ENCODE measurements around the gene CRLF1.
"Not testable (repeated sequence)": the region's sequence is repeated elsewhere in the genome, so short reads cannot be mapped to it uniquely, and the experiment has no call there.

CRLF1 gene

DNA sequence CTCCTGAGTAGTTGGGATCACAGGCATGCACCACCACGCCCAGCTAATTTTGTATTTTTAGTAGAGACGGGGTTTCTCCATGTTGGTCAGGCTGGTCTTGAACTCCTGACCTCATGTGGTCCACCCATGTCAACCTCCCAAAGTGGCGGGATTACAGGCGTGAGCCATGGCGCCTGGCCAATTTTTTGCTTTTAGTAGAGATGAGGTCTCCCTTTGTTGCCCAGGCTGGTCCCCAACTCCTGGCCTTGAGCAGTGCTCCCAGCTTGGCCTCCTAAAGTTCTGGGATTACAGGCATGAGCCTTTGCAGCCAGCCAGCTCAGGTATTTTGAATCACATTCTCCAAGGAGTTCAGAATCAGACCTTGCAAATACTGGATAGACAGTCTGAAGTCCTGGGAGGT lies 13.9 kb downstream of the CRLF1 start:
- not testable (repeated sequence) for DNase-seq (ENCODE audit: low spot score)

GRCh38 chr19:18591735-18592385 lies 14.7 kb downstream of the CRLF1 start:
- DNase-seq (ENCODE audit: low spot score): peak; percentile 62

DNA sequence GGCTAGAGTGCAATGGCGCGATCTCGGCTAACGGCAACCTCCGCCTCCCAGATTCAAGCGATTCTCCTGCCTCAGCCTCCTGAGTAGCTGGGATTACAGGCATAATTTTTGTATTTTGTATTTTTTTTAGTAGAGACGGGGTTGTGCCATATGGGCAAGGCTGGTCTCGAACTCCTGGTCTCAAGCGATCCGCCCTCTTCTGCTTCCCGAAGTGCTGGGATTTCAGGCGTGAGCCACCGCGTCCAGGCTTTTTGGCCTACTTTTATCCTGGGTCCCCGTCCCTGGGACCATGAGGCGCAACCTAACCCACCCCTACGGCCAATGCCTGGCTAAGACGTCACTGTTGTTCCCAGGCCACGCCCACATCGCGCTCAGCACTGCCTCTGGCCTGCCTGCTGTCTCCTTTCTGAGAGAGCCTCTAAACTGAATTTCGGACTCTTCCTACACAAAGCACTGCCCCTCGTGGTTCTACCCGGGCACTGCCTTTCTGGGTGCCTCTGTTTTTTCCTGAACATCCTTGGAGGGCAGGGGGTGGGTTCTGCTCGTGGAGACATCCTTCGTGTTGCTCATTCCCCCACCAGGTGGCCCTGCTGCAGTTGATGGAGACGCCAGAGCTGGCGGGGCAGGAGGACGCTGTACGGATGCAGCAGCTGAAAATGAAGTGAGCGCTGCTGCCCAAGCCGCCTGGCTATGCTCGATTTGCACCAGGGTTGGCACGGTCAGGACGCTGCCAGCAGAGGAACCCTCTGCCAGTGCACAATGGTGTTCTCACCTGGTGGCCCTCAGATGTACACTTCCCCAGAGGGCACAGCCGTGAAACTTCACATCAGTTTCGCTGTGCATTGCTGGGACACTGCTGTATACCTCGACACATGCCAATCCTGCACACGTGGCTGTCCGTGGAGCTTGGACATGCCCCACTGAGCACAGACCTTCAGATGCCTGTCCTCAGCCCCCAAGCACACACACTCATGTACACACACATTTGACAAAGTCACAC lies 16.0 kb downstream of the CRLF1 start:
- DNase-seq (ENCODE audit: low spot score): no peak

GRCh38 chr19:18589380-18590272 lies 17.0 kb downstream of the CRLF1 start:
- peak; percentile 78 for DNase-seq (ENCODE audit: low spot score)

GRCh38 chr19:18588611-18589379 lies 17.8 kb downstream of the CRLF1 start, which contains the start of gene REX1BD:
Gene REX1BD, plus strand, starts transcription at chr19:18588798. Its CDS starts 4 bp downstream, at chr19:18588802.
- DNase-seq (ENCODE audit: low spot score): peak; percentile 93

GRCh38 chr19:18587962-18588610 lies 18.5 kb downstream of the CRLF1 start:
- no peak for DNase-seq (ENCODE audit: low spot score)

DNA sequence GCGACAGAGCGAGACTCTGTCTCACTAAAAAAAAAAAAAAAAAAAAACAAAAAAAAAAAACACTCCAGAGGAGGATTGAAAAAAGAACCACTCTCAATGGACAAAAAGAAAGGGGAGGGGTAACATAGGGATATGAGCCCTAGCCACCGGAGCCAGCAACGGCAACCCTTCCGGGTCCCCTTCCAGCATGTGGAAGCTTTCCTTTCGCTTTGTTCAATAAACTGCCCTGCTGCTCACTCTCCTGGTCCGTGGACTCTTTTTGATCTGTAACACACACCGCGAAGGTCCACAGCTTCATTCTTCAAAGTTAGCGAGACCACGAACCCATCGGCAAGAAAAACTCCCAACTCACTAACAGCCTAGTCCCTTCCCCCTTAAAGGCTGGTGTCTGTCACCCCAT lies 19.0 kb downstream of the CRLF1 start:
- DNase-seq (ENCODE audit: low spot score): no peak

DNA sequence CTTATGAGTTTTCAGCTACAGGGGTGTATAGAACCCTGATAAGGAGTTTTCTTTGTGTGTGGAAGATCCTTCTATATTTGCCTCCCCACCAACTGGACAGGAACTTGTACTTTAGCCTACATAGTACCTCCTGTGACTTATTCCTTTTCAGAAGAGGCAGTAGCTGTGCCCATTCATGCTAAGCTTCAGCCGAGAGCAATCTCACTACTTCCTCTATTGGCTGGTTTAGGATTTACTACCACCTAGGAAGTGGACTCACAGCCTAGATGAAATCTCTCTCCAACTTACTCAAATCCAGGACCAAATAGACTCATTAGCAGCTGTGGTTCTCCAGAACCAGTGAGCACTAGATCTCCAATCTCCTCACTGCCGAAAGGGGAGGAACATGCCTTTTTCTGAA lies 20.3 kb downstream of the CRLF1 start:
- no peak for DNase-seq (ENCODE audit: low spot score)

DNA sequence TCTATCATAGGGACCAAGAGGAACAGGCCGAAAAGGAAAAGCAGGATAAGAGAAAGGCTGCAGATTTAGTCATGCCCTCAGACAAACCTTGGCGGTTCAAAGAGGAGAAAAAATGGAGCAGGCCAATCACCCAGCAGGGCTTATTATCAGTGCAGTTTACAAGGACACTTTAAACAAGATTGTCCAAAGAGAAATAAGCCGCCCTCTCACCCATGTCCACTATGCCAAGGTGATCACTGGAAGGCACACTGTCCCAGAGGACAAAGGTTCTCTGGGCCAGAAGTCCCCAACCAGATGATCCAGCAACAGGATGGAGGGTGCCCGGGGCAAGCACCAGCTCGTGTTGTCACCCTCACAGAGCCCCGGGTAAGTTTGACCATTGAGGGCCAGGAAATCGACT lies 26.3 kb downstream of the CRLF1 start:
- DNase-seq (ENCODE audit: low spot score): no peak

GRCh38 chr19:18577365-18577914 lies 29.2 kb downstream of the CRLF1 start:
- DNase-seq (ENCODE audit: low spot score): no peak

GRCh38 chr19:18576383-18576782 lies 30.2 kb downstream of the CRLF1 start:
- DNase-seq (ENCODE audit: low spot score): no peak

GRCh38 chr19:18574691-18575291 lies 31.8 kb downstream of the CRLF1 start:
- DNase-seq (ENCODE audit: low spot score): no peak

GRCh38 chr19:18571564-18572344 lies 34.8 kb downstream of the CRLF1 start, which contains the start of gene UBA52:
Gene UBA52, plus strand, starts transcription at chr19:18571857. Its CDS starts 1,444 bp downstream, at chr19:18573301.
- DNase-seq (ENCODE audit: low spot score): peak; percentile 96

- no peak for DNase-seq (ENCODE audit: low spot score)
These were observed 38.2 kb downstream of the CRLF1 start for GRCh38 chr19:18568367-18568766.

- DNase-seq (ENCODE audit: low spot score): no peak
These were observed 39.6 kb downstream of the CRLF1 start for GRCh38 chr19:18566953-18567352.

DNA sequence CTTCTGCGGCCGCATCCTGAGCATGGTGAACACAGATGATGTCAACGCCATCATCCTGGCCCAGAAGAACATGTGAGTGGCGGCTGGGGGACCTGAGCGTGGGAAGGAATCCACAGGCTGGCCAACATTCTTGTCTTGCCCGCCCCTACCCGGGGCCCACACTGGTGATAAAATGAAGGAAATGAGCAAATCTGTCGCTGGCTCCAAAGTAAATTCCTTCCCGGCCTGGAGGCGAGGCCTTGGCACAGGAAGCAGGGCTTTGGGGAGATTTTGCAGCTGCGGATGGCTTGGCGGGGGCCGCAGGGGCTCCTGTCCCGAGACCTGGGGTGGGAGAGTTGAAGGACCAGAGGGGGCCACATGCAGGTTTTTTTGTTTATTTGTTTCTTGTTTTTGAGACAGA lies 44.5 kb downstream of the CRLF1 start:
- peak; percentile 84 for DNase-seq (ENCODE audit: low spot score)

DNA sequence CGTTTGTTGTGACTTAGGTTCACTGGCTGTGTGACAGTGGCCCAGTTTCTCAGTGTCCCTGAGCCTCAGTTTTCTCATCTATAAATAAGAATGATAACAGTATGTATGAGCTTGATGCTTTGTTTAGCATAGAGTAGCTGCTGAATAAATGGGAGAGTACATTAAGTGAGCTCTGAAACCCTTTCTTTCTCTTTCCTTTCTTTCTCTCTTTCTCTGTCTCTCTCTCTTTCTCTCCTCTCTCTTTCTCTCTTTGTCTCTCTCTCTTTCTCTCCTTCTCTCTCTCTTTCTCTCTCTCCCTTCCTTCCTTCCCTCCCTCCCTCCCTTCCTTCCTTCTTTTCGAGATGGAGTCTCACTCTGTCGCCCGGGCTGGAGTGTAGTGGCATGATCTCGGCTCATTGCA lies 46.9 kb downstream of the CRLF1 start:
- no peak for DNase-seq (ENCODE audit: low spot score)

DNA sequence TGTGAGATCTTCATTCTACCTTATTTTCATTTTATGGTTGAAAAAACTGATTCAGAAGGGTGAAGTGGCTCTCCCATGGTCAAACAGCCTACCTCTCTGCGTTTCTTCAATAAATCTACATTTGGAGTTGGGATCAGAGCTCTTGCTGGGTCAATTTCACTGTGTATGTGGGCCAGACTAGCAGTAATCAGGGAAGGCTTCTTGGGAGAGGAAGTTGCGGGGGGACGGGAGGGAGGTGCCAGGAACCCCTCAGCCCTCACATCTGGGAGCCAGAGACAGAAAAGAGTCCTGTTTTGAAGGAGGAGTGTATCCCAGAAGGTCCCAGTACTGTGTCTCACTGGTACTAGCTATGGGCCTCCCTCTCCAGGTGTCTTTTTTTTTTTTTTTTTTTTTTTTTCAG lies 48.0 kb downstream of the CRLF1 start:
- DNase-seq (ENCODE audit: low spot score): no peak

- DNase-seq (ENCODE audit: low spot score): peak; percentile 16
These were observed 48.4 kb downstream of the CRLF1 start for GRCh38 chr19:18558202-18558555.

Data from GM03348 (cell line).